LNCaP clone FGC (cell line): Measurements from ENCODE around the gene GALNTL6.

Experiments
- DNase-seq: peaks from one replicate; pipeline ENCODE4 v3.0.0-alpha.2; 2011; ENCODE audit warnings: low read depth
- H3K4me3 ChIP-seq: 2 replicates; pipeline ENCODE4 v1.5.1; 2011; ENCODE audit warnings: mild to moderate bottlenecking, low read depth, low read length, control low read depth
- CTCF ChIP-seq: IDR thresholded peaks from 2 replicates; pipeline ENCODE4 v1.5.1; 2012; ENCODE audit warnings: mild to moderate bottlenecking; ENCODE audit not compliant: control insufficient read depth, insufficient read depth; ENCODE audit errors: extremely low read depth

The GALNTL6 gene

GRCh38 chr4:172979332-172979731 is 1166.1 kb downstream of the GALNTL6 start:
- no peak for DNase-seq
- H3K4me3 ChIP-seq, result no peak overlapping the region
- no peak for TF ChIP-seq CTCF

GRCh38 chr4:172980219-172980618 is 1167.0 kb downstream of the GALNTL6 start:
- TF ChIP-seq CTCF, result no peak
- no peak overlapping the region for H3K4me3 ChIP-seq

GRCh38 chr4:172982151-172982590 is 1169.0 kb downstream of the GALNTL6 start:
- DNase-seq, result peak; percentile 94
- no peak for TF ChIP-seq CTCF
- H3K4me3 ChIP-seq, result no peak overlapping the region

More at GRCh38 chr4:172980219-172980618, 1167.0 kb downstream of the GALNTL6 start:
- DNase-seq, result no peak

- no peak for TF ChIP-seq CTCF
- H3K4me3 ChIP-seq, result no peak overlapping the region
- no peak for DNase-seq
These were observed 1169.8 kb downstream of the GALNTL6 start for GRCh38 chr4:172983014-172983413.

GRCh38 chr4:172983631-172984030 is 1170.4 kb downstream of the GALNTL6 start:
- DNase-seq, result no peak
- no peak for TF ChIP-seq CTCF
- no peak overlapping the region for H3K4me3 ChIP-seq

GRCh38 chr4:172985552-172985951 is 1172.3 kb downstream of the GALNTL6 start:
- DNase-seq, result no peak
- no peak overlapping the region for H3K4me3 ChIP-seq
- no peak for TF ChIP-seq CTCF

GRCh38 chr4:172986114-172986513 is 1172.9 kb downstream of the GALNTL6 start:
- DNase-seq, result no peak
- H3K4me3 ChIP-seq, result no peak overlapping the region
- no peak for TF ChIP-seq CTCF
